Measurements from ENCODE around the gene CDH24. TPM values are rescaled to one million over a fixed set of nuclear protein-coding genes. Genes with fewer than 3 reads are reported as not detected.

The CDH24 gene
- total and polyA plus RNA-seq, 2 donors (not counting 3 experiments of a cell fraction or from before 2014, with no cell fraction given) = 21.7 to 52.9 TPM

- H3K9me3 ChIP-seq (replicated peaks; ENCODE audit: control insufficient read depth, insufficient read depth, low read length) = no peaks in the 10 kb centered on the region
- no TSS peak for BruUV-seq (replicated peaks)
These were observed 685 bp upstream of the CDH24 start for GRCh38 chr14:23057757-23058653.

More at GRCh38 chr14:23057757-23058653, 685 bp upstream of the CDH24 start:
- intact Hi-C loops (cut with micrococcal nuclease) = loop anchor here (1.0 to 10.0 kb wide), 6 partner anchors 64 to 501 kb away; partner anchors contain the start of genes MRPL52 and PRMT5
- Histone ChIP-seq H3K79me2 (ENCODE audit: control insufficient read depth, insufficient read depth, low read length) (peaks cover 2% of the 10 kb centered on the region), H3K4me2 (ENCODE audit: insufficient read depth, low read length) (peak overlapping the region; percentile 40), H2AFZ (ENCODE audit: low read depth, low read length) (no peak overlapping the region), H3K4me3 (replicated peaks in 1 of 3; ENCODE audit: insufficient read depth in 1 of 3, low read depth in 1 of 3, low read length in 3 of 3) (peak overlapping the region; percentile 28 to 62 (median 49)), H4K20me1 (replicated peaks; ENCODE audit: control insufficient read depth, extremely low read depth, insufficient read depth, low read length) (no peaks in the 10 kb centered on the region), H3K27ac (ENCODE audit: insufficient read depth, low read depth, low read length) (peak overlapping the region; percentile 48), H3K27me3 (ENCODE audit: control insufficient read depth in 2 of 2, insufficient read depth in 2 of 2, low read length in 2 of 2) (no peaks in the 10 kb centered on the region), H3K4me1 (ENCODE audit: control insufficient read depth, extremely low read depth, insufficient read depth, low read length) (peaks cover 31% of the 10 kb centered on the region), H3K9me1 (replicated peaks; ENCODE audit: control insufficient read depth, extremely low read depth, insufficient read depth, low read length) (no peaks in the 10 kb centered on the region), H3K9ac (replicated peaks; ENCODE audit: extremely low read depth, insufficient read depth, low read length) (peak overlapping the region; percentile 53), H3K36me3 (ENCODE audit: control insufficient read depth in 2 of 2, extremely low read depth in 1 of 2, insufficient read depth in 2 of 2, low read length in 2 of 2) (peaks cover 23 to 31% of the 10 kb centered on the region in 2 experiments)
- ChIA-PET CTCF (interaction anchor here (0.6 to 13.4 kb wide), 31 partner anchors 10 to 502 kb away, joined by 3 to 1071 read pairs (median 5); partner anchors contain the start of genes ACIN1, AJUBA, C14orf119 and HAUS4), POLR2A (interaction anchor here (1.0 to 1.6 kb wide), 6 partner anchors 13 to 76 kb away, joined by 3 to 13 read pairs (median 6); partner anchors contain the start of genes AJUBA and PSMB5)
- dilution Hi-C loops (cut with MboI; ENCODE audit: extremely low pct_ligation_motif_present, low sequenced_read_pairs) = no loop called here
- peak; percentile 92 for FAIRE-seq
- TF ChIP-seq POLR2A (IDR thresholded peaks at IDR 0.05; ENCODE audit: low read depth, low read length) (peak; percentile 33), EZH2 (IDR thresholded peaks at IDR 0.05; ENCODE audit: borderline replicate concordance, low read depth, low read length, severe bottlenecking) (no peak), POLR2AphosphoS5 (IDR thresholded peaks at IDR 0.05; ENCODE audit: insufficient read depth, low read depth, low read length) (peak; percentile 56), MYC (IDR thresholded peaks at IDR 0.05; ENCODE audit: low read depth, low read length) (no peak), JUN (IDR thresholded peaks at IDR 0.05; ENCODE audit: borderline replicate concordance, insufficient read depth, insufficient read length, low read depth) (no peak), FOS (IDR thresholded peaks at IDR 0.05; ENCODE audit: borderline replicate concordance, insufficient read depth, low read length) (no peak), CTCF (IDR thresholded peaks at IDR 0.05; ENCODE audit: extremely low read depth in 1 of 2, insufficient read depth in 1 of 2, low read depth in 1 of 2, low read length in 2 of 2) (peak; percentile 97), MAX (IDR thresholded peaks at IDR 0.05; ENCODE audit: insufficient read depth, insufficient read length) (no peak), GATA2 (IDR thresholded peaks at IDR 0.05; ENCODE audit: insufficient read depth, insufficient read length, low read depth, low read length) (no peak)
- peak; percentile 87 for DNase-seq (ENCODE audit: low read depth, low spot score)
